Transverse colon (tissue), 3 donors: ENCODE results near the gene ELAVL3.

ENCODE experiments used
- CTCF ChIP-seq, 5 experiments: fragments of 200-600 bp in 3 of 5; fragments of 450-650 bp in 2 of 5; sonication (generic) in 3 of 5; IDR thresholded peaks; 1 replicate in 2 of 5; 2 replicates in 3 of 5; pipeline ENCODE4 v1.5.1; 2016 to 2017; ENCODE audit warnings: antibody characterized with exemption in 5 of 5, inconsistent platforms in 3 of 5, mild to moderate bottlenecking in 2 of 5, moderate library complexity in 1 of 5
- POLR2A ChIP-seq: fragments of 450-650 bp; IDR thresholded peaks from one replicate; pipeline ENCODE4 v1.6.1; 2016; ENCODE audit warnings: antibody characterized with exemption, mild to moderate bottlenecking, moderate library complexity

- TF ChIP-seq CTCF (IDR thresholded peaks at IDR 0.05), result no peak
- TF ChIP-seq POLR2A, result no peak
Observed at GRCh38 chr19:11457115-11457514, 23.7 kb downstream of the ELAVL3 start.
